Loucy (cell line): ENCODE data around the gene STK33.

ENCODE experiments used
- H2AFZ ChIP-seq: fragments of 200-600 bp; sonication (generic); 2 replicates; pipeline ENCODE4 v1.6.0; 2016; ENCODE audit warnings: antibody characterized with exemption, mild to moderate bottlenecking, low read length, moderate library complexity
- H3F3A ChIP-seq: fragments of 200-600 bp; 2 replicates; pipeline ENCODE4 v1.6.0; 2016; ENCODE audit warnings: antibody characterized with exemption, low read depth, mild to moderate bottlenecking
- H3K27me3 ChIP-seq: fragments of 200-600 bp; sonication (generic); 2 replicates; pipeline ENCODE4 v1.6.1; 2014; ENCODE audit warnings: low read length, mild to moderate bottlenecking; ENCODE audit not compliant: insufficient read depth, poor library complexity, severe bottlenecking
- H3K36me3 ChIP-seq: fragments of 200-600 bp; sonication (generic); 2 replicates; pipeline ENCODE4 v1.6.1; 2016; ENCODE audit warnings: low read length; ENCODE audit not compliant: insufficient read depth
- H3K4me1 ChIP-seq: fragments of 200-600 bp; sonication (generic); 2 replicates; pipeline ENCODE4 v1.5.1; 2014; ENCODE audit warnings: low read length, mild to moderate bottlenecking; ENCODE audit not compliant: insufficient read depth, poor library complexity, severe bottlenecking
- H3K4me2 ChIP-seq: fragments of 200-600 bp; sonication (generic); 2 replicates; pipeline ENCODE4 v1.6.0; 2014; ENCODE audit warnings: antibody characterized with exemption, low read length, low read depth, mild to moderate bottlenecking; ENCODE audit not compliant: poor library complexity, severe bottlenecking
- H3K4me3 ChIP-seq: fragments of 200-600 bp; sonication (generic); 2 replicates; pipeline ENCODE4 v1.5.1; 2014; ENCODE audit warnings: low read length, mild to moderate bottlenecking, mixed read lengths; ENCODE audit not compliant: poor library complexity, severe bottlenecking
- H3K79me2 ChIP-seq: fragments of 200-600 bp; sonication (generic); 2 replicates; pipeline ENCODE4 v1.6.1; 2014; ENCODE audit warnings: low read length; ENCODE audit not compliant: insufficient read depth
- H3K9ac ChIP-seq: fragments of 200-600 bp; sonication (generic); 2 replicates; pipeline ENCODE4 v1.6.0; 2014; ENCODE audit warnings: mild to moderate bottlenecking, low read depth, low read length, moderate library complexity; ENCODE audit not compliant: poor library complexity, severe bottlenecking
- H3K9me2 ChIP-seq: fragments of 200-600 bp; sonication (generic); replicated peaks from 2 replicates; pipeline ENCODE4 v1.6.1; 2016; ENCODE audit warnings: low read depth, low read length, mixed read lengths
- H3K9me3 ChIP-seq: fragments of 200-600 bp; sonication (generic); 2 replicates; pipeline ENCODE4 v1.6.1; 2014; ENCODE audit warnings: mild to moderate bottlenecking, antibody characterized with exemption, low read length, low read depth; ENCODE audit not compliant: insufficient read depth
- H4K20me1 ChIP-seq: fragments of 200-600 bp; sonication (generic); 2 replicates; pipeline ENCODE4 v1.6.0; 2014; ENCODE audit warnings: antibody characterized with exemption, low read length, mild to moderate bottlenecking; ENCODE audit not compliant: insufficient read depth, poor library complexity, severe bottlenecking
- CTCF ChIP-seq: fragments of 200-600 bp; sonication (generic); conservative IDR thresholded peaks from 2 replicates; pipeline ENCODE4 v1.5.1; 2014; ENCODE audit warnings: mild to moderate bottlenecking, antibody characterized with exemption, low read length
- EZH2phosphoT487 ChIP-seq: fragments of 200-600 bp; IDR thresholded peaks from 2 replicates; pipeline ENCODE4 v1.6.1; 2018; ENCODE audit warnings: antibody characterized with exemption, mild to moderate bottlenecking, moderate library complexity, borderline replicate concordance

STK33 gene

GRCh38 chr11:8361664-8362210, 232.3 kb downstream of the STK33 start:
- TF ChIP-seq EZH2phosphoT487 (no peak), CTCF (no peak)
- H3K9ac ChIP-seq, result no peak overlapping the region
- no peaks in the 10 kb centered on the region for H3K4me1 ChIP-seq
- H4K20me1 ChIP-seq, result no peaks in the 10 kb centered on the region
- H3K4me2 ChIP-seq, result no peak overlapping the region
- H3K4me3 ChIP-seq, result no peak overlapping the region
- H3K79me2 ChIP-seq, result no peaks in the 10 kb centered on the region
- no peaks in the 10 kb centered on the region for H3K9me2 ChIP-seq
- H3F3A ChIP-seq, result no peaks in the 10 kb centered on the region
- H2AFZ ChIP-seq, result no peak overlapping the region
- no peaks in the 10 kb centered on the region for H3K9me3 ChIP-seq
- no peaks in the 10 kb centered on the region for H3K27me3 ChIP-seq
- no peaks in the 10 kb centered on the region for H3K36me3 ChIP-seq

- Histone ChIP-seq H3K9ac (no peak overlapping the region), H3K27me3 (no peaks in the 10 kb centered on the region), H3F3A (no peaks in the 10 kb centered on the region), H3K4me2 (no peak overlapping the region), H3K36me3 (no peaks in the 10 kb centered on the region), H3K79me2 (no peaks in the 10 kb centered on the region), H3K4me1 (no peaks in the 10 kb centered on the region), H3K9me2 (no peaks in the 10 kb centered on the region), H3K9me3 (no peaks in the 10 kb centered on the region), H3K4me3 (no peak overlapping the region), H4K20me1 (no peaks in the 10 kb centered on the region), H2AFZ (no peak overlapping the region)
- no peak for TF ChIP-seq EZH2phosphoT487
- TF ChIP-seq CTCF, result no peak
These were observed 232.8 kb downstream of the STK33 start for GRCh38 chr11:8361206-8361605.

- Histone ChIP-seq H3K9me2 (no peaks in the 10 kb centered on the region), H3K36me3 (no peaks in the 10 kb centered on the region)
These were observed 233.8 kb downstream of the STK33 start for GRCh38 chr11:8360086-8360828.

More at GRCh38 chr11:8360086-8360828, 233.8 kb downstream of the STK33 start:
- no peaks in the 10 kb centered on the region for H3K9me3 ChIP-seq
- H3K4me1 ChIP-seq, result peaks cover 2% of the 10 kb centered on the region
- H3K79me2 ChIP-seq, result no peaks in the 10 kb centered on the region
- no peaks in the 10 kb centered on the region for H3K27me3 ChIP-seq
- H3K9ac ChIP-seq, result no peak overlapping the region
- H3K4me3 ChIP-seq, result no peak overlapping the region
- H4K20me1 ChIP-seq, result no peaks in the 10 kb centered on the region
- H3F3A ChIP-seq, result no peaks in the 10 kb centered on the region
- TF ChIP-seq EZH2phosphoT487 (no peak), CTCF (no peak)
- H3K4me2 ChIP-seq, result no peak overlapping the region
- H2AFZ ChIP-seq, result no peak overlapping the region
